NOMO-1 treated with DMSO at 0.1 percent for 48 hours (cell line): ENCODE measurements around the gene GPANK1.
A peak's percentile ranks its signal among the peaks of the same experiment; 100 is the strongest.

ENCODE experiments used
- DNase-seq: peaks from one replicate; lab custom pipeline; 2025; ENCODE audit not compliant: unreplicated experiment; lab: John Stamatoyannopoulos, UW

GPANK1 gene

GRCh38 chr6:31691564-31692108, 26.8 kb upstream of the GPANK1 start:
- DNase-seq: no peak

GRCh38 chr6:31691078-31691463, 26.3 kb upstream of the GPANK1 start:
- DNase-seq: no peak

- DNase-seq: no peak
These were observed 25.7 kb upstream of the GPANK1 start for GRCh38 chr6:31690231-31691077.

- DNase-seq: no peak
These were observed 24.7 kb upstream of the GPANK1 start for GRCh38 chr6:31689249-31690110.

GRCh38 chr6:31687860-31688693, 23.3 kb upstream of the GPANK1 start:
- no peak for DNase-seq

- no peak for DNase-seq
These were observed 22.5 kb upstream of the GPANK1 start for GRCh38 chr6:31687321-31687720.

- DNase-seq: no peak
These were observed 21.7 kb upstream of the GPANK1 start for GRCh38 chr6:31686483-31686882.

- DNase-seq: no peak
These were observed 18.8 kb upstream of the GPANK1 start for GRCh38 chr6:31683591-31683990.

- no peak for DNase-seq
These were observed 16.4 kb upstream of the GPANK1 start for GRCh38 chr6:31681135-31681671.

- DNase-seq: peak; percentile 72
These were observed 15.7 kb upstream of the GPANK1 start, which contains the start of gene LY6G5C for GRCh38 chr6:31680226-31681134. Gene LY6G5C (minus strand): TSS chr6:31681067. CDS start chr6:31680373, 694 bp downstream.

GRCh38 chr6:31677955-31678354, 13.2 kb upstream of the GPANK1 start:
- no peak for DNase-seq

GRCh38 chr6:31676904-31677303, 12.1 kb upstream of the GPANK1 start:
- DNase-seq: no peak

- DNase-seq: peak; percentile 35
These were observed 11.6 kb upstream of the GPANK1 start for GRCh38 chr6:31676322-31676903.

GRCh38 chr6:31669676-31670075, 4.9 kb upstream of the GPANK1 start, which contains the start of gene LY6G5B:
Gene LY6G5B (plus strand): TSS chr6:31669976. CDS start chr6:31670951, 975 bp downstream.
- DNase-seq: no peak

- peak; percentile 14 for DNase-seq
These were observed 1.7 kb upstream of the GPANK1 start for GRCh38 chr6:31666337-31666965.

- DNase-seq: peak; percentile 99
These were observed 922 bp upstream of the GPANK1 start, which contains the start of gene CSNK2B for GRCh38 chr6:31665501-31666336. Gene CSNK2B (plus strand): TSS chr6:31666080. CDS start chr6:31666832, 752 bp downstream.

- DNase-seq: no peak
These were observed 622 bp downstream of the GPANK1 start for GRCh38 chr6:31663961-31664789.
